Stimulated activated CD4-positive, alpha-beta T cell treated with anti-CD3 and anti-CD28 coated beads, Interleukin-4, amount 100 ng/mL, for 48 hours (primary cell): ENCODE results near the gene CCDC152.
"Not testable (repeated sequence)": the region's sequence is repeated elsewhere in the genome, so short reads cannot be mapped to it uniquely, and the experiment has no call there.

Experiments
- DNase-seq, 2 donors: peaks; one replicate each; pipeline ENCODE4 v3.0.0-alpha.2; 2020; ENCODE audit warnings: low read depth in 2 of 2

Gene CCDC152, protein sequence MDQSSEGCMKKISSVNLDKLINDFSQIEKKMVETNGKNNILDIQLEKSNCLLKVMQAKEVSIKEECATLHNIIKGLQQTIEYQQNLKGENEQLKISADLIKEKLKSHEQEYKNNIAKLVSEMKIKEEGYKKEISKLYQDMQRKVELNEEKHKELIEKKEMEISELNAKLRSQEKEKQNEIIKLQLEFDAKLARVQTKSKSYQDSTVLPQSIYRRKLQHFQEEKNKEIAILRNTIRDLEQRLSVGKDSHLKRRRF

DNA sequence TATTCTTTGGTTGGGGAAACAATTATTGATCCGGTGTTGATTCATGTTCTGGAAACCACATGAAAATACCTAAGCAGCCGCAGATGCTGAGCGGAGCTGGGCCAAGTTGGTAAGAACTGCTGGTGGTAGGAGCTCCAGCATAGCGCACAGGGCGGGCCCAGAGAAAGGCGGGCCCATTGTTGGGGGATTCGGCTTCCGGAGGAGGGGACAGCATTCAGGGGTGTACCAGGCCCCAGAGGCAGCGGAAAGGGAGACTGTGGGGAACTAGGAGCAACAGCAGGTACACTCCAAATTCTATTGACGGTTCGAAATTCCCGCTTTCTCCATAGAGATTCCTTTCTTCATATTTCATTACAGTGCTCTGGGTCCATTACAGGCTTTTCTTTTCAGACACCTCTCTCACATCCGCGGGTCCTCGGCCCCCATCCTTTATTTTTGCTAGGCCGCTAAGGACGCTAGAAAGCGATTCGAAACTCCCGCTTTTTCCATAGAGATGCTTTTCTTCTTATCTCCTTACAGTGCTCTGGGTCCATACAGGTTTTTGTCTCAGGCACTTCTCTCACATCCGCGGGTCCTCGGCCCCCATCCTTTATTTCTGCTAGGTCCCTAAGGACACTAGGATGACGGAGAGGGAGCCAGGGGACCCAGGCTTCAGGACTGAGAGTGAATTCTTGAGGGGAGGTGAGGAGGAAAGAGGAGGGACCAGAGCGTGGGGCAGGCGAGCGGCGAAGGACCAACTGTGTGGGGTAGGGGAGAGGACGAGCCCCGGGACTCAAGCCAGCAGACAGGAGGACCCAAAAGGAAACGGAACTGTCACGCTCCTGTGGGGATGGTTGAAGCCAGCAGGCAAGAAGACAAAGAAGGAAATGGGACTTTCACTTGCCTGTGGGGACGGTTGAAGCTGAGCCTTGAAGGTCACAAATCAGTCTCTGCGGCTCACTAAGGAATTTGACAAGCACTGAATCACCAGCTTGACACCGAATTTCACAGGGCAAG is at the start of gene CCDC152:
Gene CCDC152 (plus strand): TSS at position 213 of the 996 bp plus-strand sequence. CDS start 2,304 bp downstream, outside the sequence.
- DNase-seq: peak; percentile 29 to 46

DNA sequence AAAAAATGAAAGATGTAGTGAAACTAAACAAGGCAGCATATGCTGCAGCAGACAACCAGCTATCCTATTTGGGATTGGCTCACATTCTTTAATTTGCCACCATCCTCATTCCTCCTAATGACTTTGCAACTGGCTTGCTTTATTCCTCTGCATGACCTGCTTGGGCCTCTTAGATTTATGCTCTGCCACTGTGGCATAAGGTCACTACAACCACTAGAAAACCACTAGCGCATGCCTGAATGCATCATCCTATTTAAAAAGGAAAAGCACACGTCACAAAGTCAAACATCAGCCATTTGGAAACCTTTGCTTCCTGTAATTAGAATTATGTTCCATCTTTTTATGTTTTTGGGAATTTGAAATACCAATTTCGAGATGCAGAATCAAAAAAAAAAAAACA is 40.8 kb upstream of the CCDC152 start:
- no peak for DNase-seq

DNA sequence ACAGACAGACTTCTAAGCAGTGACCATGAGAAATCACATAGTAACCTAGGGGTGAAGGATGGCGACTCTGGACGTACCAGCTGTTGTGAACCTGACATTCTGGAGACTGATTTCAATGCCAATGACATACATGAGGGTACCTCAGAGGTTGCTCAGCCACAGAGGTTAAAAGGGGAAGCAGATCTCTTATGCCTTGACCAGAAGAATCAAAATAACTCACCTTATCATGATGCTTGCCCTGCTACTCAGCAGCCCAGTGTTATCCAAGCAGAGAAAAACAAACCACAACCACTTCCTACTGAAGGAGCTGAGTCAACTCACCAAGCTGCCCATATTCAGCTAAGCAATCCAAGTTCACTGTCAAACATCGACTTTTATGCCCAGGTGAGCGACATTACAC is 38.0 kb upstream of the CCDC152 start:
- DNase-seq: no peak

DNA sequence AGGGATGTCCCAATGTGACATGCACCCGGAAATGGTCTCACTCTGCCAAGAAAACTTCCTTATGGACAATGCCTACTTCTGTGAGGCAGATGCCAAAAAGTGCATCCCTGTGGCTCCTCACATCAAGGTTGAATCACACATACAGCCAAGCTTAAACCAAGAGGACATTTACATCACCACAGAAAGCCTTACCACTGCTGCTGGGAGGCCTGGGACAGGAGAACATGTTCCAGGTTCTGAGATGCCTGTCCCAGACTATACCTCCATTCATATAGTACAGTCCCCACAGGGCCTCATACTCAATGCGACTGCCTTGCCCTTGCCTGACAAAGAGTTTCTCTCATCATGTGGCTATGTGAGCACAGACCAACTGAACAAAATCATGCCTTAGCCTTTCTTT is 37.6 kb upstream of the CCDC152 start:
- no peak for DNase-seq

DNA sequence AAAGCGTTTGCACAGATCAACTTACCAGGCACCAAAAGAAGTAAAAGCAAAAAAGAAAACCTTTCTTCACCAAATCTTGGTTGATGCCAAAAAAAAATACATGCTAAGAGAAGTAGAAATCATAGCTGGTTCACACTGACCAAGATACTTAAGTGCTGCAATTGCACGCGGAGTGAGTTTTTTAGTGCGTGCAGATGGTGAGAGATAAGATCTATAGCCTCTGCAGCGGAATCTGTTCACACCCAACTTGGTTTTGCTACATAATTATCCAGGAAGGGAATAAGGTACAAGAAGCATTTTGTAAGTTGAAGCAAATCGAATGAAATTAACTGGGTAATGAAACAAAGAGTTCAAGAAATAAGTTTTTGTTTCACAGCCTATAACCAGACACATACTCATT is 36.4 kb upstream of the CCDC152 start:
- DNase-seq: no peak

DNA sequence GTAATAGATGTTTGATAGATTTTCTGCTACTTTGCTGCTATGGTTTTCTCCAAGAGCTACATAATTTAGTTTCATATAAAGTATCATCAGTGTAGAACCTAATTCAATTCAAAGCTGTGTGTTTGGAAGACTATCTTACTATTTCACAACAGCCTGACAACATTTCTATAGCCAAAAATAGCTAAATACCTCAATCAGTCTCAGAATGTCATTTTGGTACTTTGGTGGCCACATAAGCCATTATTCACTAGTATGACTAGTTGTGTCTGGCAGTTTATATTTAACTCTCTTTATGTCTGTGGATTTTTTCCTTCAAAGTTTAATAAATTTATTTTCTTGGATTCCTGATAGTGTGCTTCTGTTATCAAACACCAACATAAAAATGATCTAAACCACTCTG is 35.1 kb upstream of the CCDC152 start:
- DNase-seq: no peak

DNA sequence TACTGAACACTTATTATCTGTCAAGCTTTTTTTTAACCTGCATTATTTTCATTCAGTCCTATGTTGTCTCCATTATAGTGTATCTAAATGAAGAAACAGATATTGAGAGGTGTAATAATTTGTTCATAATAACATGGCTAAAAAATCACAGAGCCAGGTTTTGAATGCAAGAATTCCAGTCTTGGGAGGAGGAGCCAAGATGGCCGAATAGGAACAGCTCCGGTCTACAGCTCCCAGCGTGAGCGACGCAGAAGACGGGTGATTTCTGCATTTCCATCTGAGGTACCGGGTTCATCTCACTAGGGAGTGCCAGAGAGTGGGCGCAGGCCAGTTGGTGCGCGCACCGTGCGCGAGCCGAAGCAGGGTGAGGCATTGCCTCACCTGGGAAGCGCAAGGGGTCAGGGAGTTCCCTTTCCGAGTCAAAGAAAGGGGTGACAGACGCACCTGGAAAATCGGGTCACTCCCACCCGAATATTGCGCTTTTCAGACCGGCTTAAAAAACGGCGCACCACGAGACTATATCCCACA is 22.0 kb upstream of the CCDC152 start:
- DNase-seq: not testable (repeated sequence)

DNA sequence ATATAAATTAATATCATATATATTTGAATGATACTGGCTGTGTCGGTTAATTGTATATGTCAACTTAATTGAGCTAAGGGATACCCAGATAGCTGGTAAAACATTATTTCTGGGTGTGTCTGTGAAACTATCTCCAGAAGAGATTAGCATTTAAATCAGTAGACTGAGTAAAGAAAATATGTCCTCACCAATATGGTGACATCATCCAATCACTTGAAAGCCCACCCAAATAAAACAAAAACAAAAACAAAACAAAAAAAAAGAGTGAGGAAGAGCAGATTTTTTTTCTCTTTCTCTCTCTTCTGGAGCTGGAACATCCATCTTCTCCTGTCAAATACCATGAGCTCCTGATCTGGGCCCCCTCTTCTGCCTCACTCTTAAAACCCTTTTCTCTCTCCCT is 15.7 kb upstream of the CCDC152 start:
- DNase-seq: no peak

DNA sequence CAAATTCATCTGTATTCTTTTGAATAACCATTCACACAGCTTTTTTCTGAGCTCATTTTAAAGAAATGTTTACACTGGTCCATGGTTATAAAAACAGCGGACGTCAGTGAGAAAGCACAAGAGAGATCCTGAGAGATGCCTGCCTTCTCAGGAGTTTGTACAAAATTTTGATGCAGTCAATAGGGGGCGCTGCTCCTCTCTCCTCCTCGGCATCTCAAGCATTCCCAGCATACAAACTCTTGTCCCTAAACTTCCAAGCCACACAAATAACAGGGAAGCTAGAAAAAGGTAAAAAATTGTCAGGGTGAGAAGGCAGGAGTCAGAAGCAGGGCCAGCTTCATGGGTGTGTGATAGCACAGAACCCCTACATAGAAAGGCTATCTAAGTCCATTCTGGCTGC is 11.2 kb upstream of the CCDC152 start:
- no peak for DNase-seq

DNA sequence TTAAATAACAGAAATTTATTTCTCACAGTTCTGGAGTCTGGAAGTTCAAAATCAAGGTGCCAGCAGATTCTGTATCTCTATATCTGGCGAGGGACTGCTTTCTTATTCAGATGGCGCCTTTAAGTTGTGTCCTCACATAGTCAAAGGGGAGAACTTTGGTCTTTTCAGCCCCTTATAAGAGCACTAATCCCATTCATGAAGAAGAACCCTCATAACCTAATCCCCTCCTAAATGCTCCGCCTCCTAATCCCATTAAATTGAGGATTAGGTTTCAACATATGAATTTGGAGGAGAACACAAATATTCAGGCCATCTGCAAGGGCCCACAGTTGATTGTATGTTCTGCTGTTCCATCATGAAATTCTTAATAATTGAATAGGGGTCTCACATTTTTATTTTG is 10.8 kb upstream of the CCDC152 start:
- DNase-seq: no peak

DNA sequence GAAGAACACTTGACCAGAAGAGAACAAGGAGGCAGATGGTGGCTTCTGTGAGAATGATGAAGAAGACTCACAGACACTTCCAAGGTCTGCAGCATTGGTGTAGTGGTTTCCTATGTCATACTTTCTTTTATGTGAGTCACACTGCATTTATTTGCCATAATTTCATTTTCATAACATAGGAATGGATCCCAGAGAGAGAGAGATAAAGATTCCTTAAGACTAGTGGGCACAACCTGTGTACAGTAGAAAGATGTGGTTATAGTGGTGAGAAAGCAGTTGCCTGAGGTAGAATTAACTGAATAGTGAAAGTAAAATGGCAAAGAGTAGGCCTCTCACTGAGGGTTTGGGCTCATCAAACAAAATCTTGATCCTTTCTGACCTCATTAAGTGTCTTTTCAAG is 7.6 kb upstream of the CCDC152 start:
- no peak for DNase-seq

DNA sequence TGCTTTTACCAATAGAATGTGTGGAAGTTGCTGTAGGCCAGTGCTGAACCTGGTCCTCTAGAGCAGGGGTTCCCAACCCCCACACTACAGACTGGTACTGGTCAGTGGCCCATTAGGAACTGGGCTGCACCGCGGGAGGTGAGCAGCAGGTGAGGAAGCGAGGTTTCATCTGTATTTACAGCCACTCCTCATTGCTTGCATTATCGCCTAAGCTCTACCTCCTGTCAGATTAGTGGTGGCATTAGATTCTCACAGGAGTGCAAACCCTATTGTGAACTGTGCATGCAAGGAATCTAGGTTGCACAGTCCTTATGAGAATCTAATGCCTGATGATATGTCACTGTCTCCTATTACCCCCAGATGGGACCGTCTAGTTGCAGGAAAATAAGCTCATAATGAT is 6.1 kb upstream of the CCDC152 start:
- DNase-seq: no peak

DNA sequence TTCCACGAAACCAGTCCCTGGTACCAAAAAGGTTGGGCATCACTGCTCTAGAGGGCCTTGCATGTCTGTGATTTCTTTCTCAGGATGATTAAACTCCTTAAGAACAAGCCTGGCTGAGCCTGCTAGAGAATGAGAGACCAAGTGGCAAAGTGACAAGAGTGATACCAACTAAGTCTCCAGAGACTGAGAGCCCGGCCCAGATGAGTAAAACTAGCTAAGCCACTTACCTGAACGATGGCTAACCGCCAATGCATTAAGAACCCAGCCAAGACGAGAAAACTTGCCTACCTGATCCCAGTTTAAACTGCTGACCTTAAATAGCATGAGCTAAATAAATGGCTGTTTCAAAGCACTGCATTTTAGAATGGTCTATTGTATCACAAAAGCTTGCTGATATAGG is 5.6 kb upstream of the CCDC152 start:
- no peak for DNase-seq

DNA sequence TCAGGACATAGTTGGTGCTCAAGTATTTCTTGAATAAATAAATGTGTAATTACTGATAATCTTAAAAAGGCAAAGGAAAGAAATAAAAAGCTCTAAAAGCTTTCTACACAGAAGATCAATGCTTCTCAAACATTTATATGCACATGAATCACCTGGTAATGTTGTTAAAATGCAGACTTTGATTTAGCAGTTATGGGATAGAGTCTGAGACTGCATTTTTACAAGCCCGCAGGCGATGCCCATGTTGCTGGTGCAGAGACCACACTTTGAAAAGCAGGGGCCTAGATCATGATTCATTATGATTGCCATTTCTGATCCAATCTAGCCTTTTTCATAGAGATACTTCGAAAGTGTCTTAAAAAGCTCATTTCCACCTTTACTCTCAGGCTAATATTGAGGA is 3.5 kb upstream of the CCDC152 start:
- no peak for DNase-seq

DNA sequence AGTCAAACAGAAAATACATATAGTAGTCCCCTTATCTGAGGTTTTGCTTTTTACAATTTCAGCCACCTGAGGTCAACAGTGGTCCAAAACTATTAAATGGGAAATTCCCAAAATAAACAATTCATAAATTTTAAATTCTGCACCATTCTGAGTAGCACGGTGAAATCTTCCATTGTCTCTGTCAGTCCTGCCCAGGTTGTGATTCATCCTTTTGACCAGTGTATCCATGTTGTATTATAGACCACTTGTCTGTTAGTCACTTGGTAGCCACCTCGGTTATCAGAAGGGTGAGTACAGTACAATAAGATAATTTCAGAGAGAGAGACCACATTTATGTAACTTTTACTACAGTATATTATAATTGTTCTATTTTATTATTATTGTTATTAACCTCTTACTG is 2.8 kb downstream of the CCDC152 start:
- DNase-seq: no peak

DNA sequence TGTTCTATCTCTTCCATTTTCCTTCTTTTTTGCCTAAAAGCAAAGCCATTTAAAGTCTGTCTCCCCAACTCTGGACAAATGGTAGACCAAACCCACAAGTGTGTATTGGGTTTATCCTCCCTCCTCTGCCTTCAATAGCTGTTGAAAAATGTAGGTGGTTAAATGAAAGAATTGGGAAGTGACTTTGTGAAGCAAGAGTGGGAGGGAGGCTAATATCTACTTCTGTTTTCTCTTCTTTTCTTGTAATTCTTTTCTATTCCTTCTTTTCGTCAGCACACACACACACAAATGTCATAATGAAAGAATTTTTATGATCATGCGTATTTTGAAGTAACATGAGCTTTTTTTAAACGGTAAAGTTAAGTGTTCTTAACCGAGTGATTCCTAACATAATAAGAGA is 3.8 kb downstream of the CCDC152 start:
- no peak for DNase-seq

DNA sequence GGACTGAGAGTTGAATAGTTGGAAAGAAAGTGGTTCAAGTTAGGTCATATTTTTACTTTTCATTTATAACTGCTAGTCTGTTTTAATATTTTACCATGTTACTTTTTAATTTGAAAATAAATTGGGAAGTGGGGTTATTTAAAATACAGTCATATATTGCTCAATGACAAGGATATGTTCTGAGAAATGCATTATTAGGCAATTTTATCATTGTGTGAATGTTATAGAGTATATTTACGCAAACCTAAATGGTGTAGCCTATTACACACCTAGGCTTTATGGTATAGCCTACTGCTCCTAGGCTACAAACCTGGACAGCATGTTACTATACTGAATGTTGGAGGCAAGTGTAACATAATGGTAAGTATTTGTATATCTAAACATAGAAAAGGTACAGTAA is 5.2 kb downstream of the CCDC152 start:
- DNase-seq: no peak

DNA sequence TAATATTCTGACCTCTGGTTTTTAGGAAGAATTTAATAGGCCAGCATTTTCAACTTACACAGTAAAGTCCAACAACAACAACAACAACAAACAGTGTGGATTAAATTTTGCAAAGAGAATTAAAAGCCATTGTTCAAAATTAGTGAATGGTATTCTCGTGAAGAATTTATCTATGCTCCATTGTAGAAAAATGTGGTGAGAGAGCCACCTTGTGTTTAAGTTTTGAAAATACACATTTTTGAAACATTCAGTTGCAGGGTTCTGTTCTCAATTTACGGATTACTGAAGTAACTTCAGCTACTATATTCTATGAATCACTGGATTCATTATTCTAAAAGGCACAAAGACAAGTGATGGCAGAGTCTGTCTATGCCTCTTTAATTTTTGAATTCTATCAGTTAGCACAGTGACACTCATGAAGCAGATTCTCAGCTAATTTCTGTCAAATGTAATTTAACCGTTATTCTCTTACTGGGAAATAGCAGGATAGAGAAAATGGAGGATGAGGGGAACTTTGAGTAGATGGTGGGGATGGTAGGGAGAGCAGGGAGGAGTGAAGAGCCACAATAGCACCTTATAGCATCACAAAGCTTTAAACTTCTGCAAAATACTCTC is 11.0 kb downstream of the CCDC152 start:
- DNase-seq: no peak

DNA sequence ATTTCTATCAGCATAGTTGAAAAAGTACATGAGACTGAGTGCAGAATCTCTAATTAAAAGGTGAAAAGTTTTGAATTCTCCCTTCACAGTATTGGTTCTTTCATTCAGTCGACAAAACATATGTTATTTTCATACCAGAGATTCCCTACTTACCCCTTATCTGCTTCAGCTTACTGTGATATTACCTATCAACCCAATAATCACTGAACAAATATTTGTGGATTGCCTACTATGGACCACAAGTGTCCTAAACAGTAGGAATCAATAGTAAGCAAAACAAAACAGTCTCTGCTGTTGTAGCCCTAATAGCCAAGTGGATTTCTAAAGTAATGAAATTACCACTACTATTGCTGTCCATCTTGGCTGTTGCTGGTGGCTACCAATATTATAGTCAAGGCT is 11.5 kb downstream of the CCDC152 start:
- DNase-seq: no peak

DNA sequence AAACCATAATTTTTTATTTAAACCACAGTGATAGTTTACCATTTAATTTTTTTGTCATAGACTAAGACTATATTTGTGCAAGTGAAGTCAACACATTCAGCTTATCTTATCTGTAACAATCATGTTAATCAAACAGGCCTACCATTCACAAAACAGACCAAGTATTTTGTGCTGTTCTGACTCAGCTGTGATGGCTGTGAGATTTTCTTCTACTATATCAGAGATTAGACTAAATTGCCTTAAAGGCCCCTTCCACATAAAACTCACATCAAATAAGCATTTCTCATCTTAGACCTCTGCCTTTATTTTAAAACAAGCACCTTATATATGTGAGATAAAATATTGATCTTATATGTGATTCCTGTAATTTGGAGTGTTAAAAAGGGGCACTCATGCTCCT is 13.4 kb downstream of the CCDC152 start:
- no peak for DNase-seq

DNA sequence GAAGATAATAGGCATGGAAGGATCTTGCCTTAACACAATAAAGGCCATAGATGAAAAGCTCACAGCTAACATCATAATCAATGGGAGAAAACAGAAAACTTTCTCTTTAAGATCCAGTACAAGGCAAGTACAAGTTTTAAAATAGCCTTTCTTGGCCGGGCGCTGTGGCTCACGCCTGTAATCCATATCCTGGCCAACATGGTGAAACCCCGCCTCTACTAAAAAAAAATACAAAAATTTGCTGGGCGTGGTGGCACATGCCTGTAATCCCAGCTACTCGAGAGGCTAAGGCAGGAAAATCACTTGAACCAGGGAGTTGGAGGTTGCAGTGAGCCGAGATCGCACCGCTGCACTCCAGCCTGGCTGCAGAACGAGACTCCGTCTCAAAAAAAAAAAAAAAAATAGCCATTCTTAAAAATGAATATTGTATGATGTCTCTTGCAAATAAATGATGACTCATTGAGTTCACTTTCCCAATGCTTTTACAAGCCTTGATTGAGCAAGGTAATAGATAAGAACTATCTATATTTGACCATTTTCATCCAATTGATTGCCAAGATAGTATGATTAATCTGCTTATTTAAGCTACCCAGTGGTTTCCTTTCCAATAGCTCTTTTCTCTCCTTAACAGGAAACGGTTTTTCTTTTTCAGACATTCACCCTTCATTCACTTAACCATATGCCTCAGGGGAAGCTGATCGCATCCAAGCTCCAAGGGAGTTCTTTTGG is 15.8 kb downstream of the CCDC152 start:
- DNase-seq: no peak

DNA sequence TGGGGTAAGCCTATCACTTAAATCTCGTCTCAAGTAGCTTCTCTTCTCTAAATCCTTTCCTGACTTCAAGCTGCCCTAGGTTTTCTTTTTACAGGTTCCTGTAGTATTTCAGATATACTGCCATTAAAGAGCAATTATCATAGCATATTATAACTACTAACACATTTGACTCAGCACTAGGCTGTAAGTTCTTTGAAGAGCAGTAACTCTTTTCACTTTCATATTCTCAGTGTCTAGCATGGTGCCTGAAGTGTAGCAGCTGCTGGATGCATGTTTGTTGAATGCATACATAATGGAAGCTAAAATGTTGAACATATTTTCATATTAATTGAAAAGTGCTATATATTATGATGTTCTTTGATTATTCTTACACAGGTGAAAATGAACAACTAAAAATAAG is 22.5 kb downstream of the CCDC152 start:
- no peak for DNase-seq
